Right ventricle myocardium superior (tissue), 1 donor: ENCODE measurements around the gene SHH. TPM values are rescaled to one million over a fixed set of nuclear protein-coding genes. Genes with fewer than 3 reads are reported as not detected.

Source experiments
- ATAC-seq: fragments of 200-7000 bp; cut with Tn5 transposase; one replicate; pipeline ENCODE4 v1.9.1; 2020; ENCODE audit warnings: mild to moderate bottlenecking; ENCODE audit not compliant: poor library complexity
- DNase-seq: peaks from one replicate; pipeline ENCODE4 v3.0.0-alpha.2; 2020
- intact Hi-C: fragments of 100-400 bp; cut with DNase I; formaldehyde crosslinking; loops from one replicate; pipeline ENCODE4 v1.11.2; 2022
- total RNA-seq: library from RNA; stranded (reverse); fragmentation: NEBNext Ultra II Directional; extraction: Animal tissue kit (Norgen Biotek cat#: 25700); gene quantifications from one replicate; pipeline ENCODE4 v1.2.1, GENCODE V29; 2021
- donor health status: DM: no; HTN: yes; CAD: no; lungs with severe emphysema.

Gene SHH
- total RNA-seq, 1 donor from 2014 or later, result not detected

DNA sequence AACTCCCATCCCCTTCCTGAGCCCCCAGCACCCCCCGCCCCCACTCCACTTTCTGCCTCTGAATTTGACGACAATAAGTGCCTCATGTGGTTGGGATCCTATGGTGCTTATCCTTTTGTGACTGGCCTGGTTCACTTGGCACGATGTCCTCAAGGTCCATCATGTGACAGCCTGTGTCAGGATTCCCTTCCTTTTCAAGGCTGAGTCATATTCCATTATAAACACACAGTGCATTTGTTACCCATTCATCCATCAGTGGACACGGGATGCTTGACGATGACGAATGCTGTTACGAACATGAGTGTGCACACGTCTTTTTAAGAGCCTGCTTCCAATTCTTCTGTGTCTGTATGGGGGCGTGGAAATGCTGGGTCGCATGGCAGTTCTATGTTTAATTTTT lies 26.7 kb downstream of the SHH start:
- ATAC-seq, result no peak
- intact Hi-C loops, result no loop called here

DNA sequence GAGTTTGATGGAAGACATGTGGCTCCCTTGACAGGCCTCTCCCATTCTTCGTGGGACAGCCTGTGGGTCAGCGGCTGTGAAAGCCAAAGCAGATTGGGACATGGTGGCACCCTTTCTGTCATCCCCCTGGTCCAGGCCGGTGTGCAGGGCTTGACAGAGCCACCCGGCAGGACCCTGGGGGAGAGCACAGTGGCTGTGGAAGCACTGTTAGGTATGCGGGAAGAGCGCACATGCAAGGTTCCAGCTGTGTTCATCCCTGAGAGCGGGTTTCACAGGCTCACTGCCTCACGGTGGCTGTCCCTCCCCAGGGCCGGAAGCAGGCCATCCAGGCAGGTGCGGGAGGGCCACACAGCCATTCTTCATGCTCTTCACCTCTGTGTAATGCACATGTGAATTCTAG lies 29.8 kb downstream of the SHH start:
- intact Hi-C loops, result no loop called here
- DNase-seq (no peak), ATAC-seq (no peak)

More for the DNA sequence above, 26.7 kb downstream of the SHH start:
- DNase-seq, result no peak

DNA sequence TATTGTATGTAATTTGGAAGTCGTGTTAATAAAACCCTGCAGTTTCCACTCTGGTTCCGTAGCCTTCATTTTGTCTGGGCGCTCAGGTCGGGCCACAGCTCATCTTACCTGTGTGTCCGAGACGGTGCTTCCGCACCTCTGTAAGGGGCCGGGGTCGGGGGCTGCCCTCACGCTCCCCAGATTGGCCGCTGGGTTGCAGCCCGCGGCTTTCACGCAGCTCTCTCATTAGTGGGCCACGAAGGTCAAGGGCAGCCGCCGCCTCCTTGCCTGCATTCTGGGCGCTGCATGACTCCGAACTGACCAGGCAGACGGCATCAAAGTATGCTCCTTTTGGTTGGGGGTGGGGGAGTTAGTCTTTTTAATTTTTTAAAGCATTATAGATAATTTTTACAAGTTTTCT lies 30.8 kb downstream of the SHH start:
- no peak for DNase-seq
- ATAC-seq, result no peak
- intact Hi-C loops, result no loop called here

DNA sequence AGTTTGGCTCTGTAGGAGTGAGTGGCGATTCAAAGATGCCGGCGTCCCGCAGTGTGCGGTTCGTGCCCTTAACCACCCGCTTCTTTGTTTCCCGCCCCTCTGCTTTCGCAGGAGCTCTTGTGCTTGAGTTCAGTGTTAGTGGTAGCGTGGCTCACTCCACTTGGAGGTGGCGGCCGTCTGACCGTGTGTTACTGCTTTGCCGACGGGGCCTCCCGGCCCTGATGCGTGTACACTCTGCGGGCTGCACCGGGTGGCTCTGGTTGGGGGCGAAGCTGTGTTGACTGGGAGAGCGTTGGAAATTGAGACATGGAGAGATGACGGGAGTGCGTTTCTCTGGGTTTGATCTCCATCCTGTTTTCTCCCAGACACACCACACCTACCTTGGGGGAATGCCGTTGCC lies 31.4 kb downstream of the SHH start:
- ATAC-seq, result no peak
- intact Hi-C loops, result no loop called here
- DNase-seq, result no peak

DNA sequence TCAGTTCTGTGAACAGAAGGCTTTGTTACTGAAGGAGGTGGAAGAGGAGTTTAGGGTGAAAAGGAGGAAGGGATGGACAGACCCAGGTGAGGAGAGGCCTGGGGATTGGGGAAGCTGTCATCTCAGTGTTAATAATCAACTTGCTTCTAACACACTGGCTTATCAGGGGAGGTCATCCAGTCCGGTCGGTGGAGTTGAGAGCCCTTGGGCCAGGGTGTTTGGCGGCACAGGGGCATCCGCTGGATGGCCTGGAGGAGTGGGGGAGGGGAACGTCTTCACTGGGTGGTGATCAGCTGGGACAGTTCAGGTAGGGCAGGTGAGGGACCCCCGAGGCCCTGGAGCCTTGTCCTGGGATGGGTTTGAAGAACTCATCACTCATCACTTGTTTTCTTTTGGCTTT lies 33.9 kb downstream of the SHH start:
- DNase-seq (no peak), ATAC-seq (no peak)
- intact Hi-C loops, result no loop called here

DNA sequence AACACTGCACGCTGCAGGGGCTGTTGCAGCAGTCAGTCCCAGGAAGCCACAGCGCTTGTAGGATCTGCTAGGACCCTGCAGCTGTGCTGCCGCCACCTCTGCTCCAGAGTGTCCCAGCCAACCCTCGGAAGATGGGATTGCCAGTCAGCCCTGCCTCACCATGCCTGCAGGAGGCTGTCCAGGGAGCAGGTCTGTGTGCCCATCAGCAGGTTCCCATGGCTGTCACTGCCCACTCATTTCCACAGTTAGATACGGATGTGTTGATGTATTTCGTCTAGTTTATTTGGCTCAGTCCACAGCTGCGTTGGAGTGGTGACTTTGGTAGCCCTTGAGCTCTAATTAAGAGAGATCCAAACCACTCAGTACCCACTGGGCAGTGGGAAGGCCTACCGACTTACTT lies 35.7 kb downstream of the SHH start:
- ATAC-seq, result peak; percentile 43
- intact Hi-C loops, result no loop called here
- DNase-seq, result no peak

DNA sequence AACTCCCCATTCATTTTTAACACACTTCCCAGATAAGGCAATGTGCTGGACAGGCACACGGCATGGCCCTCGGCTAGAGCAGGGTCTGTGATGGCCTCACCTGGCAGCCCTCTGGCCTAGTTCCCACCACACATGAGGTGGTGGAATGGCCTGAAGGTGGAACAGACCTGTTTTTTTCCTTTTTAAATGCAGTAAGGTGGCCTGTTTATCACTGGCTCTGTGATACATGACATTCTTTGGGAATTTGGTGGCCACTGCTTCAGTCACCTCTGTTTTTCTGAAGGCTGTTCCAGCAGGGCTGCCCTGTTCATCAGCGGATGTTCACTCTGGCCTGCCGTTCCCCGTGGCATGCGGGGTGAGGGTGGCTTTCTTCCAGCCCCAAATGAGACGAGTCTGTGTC lies 36.6 kb downstream of the SHH start:
- ATAC-seq (no peak), DNase-seq (no peak)

DNA sequence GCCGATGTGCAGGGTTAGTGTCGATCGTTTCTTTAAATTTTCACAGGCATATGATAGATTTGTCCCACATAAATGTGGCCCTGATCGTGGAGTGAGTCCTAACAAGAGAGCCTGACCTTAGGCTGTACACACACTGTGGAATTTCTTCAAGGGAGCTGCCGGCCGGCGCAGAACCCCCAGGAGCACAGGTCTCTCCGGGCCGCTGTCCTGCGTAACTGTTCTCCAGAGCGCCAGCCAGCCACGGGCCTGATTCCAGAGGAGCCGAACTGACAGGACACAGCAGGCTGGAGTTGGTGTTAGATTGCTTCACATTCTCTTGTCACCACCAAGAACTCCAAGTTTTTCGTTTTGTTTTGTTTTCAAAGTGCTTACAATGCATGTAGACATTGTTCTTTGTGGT lies 37.3 kb downstream of the SHH start:
- DNase-seq, result no peak
- peak; percentile 71 for ATAC-seq
- intact Hi-C loops, result no loop called here

More for the DNA sequence above, 36.6 kb downstream of the SHH start:
- intact Hi-C loops, result no loop called here

DNA sequence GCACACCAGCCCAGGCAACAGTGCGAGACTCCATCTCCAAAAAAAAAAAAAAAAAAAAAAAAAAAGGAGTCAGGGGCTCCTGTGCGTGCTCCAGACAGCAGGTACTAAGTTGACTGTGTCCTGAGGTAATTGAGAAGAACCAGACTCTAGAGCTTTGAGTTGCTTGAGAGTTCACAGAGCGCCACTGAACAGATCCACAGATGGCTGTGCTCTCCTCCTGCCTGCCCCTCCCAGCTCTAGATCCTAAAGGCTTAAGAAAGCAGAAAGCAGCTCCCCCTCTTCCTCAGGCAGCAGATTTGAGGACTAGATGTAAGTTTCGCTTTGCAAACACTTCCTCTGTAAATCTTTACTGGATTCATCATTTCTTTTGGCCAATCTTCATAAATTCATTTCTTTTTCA lies 38.7 kb downstream of the SHH start:
- intact Hi-C loops, result no loop called here
- ATAC-seq (no peak), DNase-seq (no peak)

DNA sequence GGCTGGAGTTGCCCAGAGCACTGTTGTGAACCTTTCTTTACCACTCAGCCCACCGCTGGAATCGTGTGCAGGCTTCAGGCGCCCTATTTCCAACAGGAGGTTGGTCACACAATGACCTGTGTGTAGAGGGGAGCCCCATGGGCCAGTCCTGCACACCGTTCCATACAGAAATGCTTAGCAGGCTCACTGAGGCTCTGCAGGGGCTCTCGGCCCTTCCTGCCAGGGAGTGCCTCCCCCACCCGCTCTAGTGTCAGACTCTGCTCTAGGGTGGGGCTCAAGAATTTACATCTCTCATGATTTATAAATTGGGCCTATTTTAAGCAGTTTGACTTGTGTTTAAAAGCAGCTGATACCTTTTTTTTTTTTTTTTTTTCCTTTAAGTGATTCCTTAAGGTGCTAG lies 42.0 kb downstream of the SHH start:
- no peak for DNase-seq
- no peak for ATAC-seq
- intact Hi-C loops, result no loop called here

DNA sequence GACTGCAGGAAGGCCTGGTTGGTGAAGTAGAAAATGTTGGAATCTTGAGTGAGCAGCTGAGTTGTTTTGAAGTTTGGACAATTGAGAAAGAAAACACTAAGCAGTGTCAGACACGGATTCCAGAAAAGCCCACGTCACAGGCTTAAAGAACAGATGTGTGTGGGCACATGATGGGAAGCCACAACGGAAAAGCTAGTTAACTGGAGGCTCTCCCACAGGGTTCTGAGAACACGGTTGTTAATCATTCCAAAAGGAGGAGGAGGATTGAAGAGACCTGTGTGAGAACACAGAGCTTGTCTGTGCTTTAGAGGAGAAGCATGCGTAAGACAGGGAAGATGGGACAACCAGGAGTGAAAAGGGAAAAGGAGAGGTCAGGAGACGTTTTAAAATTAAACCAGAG lies 42.6 kb downstream of the SHH start:
- intact Hi-C loops, result no loop called here
- DNase-seq (no peak), ATAC-seq (no peak)

DNA sequence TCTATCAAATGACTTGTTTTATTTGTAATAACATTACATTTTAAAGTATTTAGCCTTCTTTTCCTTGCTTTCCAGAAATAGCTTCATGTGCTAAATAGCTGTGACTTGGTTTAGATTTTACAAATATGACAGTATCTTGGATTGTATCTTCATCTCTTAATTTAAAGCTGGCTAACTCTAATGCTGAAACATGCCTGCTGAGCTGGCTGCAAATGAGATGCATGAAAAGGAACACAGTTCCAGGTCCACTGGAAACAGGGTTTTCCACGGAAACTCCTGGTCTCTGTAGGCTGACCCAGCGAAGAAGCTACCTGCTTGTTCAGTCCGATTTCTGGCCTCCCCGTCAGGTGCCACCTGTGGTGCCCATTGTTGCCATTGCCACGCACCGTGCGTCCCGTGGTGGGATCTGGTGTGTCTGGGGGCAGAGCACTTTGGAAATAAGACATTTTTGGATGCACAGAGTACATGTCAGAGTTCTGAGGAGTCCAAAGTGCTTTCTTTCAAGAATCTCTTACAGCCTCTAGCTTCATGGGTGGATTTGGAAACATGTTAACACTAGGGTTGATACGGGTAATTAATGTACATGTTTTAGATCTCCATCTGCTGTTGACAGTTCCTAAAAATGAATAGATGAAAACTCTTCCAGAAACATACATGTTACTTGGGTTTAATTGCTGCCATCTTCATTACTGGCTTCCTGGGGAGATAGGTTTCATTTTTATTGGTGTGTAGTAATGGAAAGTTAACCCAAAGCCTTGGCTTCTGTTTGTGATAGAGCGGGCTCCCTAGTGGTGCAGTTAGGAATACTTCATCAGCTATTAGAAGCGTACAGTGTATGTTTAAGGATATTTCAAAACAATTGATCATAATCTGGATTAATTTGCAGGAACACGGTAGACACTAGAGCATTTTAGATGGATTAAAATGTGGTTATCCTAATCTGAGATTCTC lies 45.0 kb downstream of the SHH start:
- intact Hi-C loops, result no loop called here
- no peak for ATAC-seq
- DNase-seq, result no peak

DNA sequence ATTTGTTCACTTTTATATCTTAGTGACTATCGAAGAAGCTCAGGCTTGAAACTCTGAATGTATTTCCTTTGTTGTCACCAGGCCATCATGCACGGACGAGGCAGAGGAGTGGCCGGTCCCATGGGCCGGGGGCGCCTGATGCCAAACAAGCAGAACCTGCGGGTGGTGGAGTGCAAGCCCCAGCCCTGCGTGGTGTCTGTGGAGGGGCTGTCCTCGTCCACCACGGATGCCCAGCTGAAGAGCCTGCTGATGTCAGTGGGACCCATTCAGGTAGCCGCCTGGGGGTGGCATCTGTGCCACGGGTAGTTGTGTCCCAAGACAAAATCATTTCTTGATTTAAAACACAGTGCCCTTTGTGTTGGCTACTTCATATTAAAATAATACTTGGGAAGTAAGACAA lies 45.9 kb downstream of the SHH start:
- intact Hi-C loops, result no loop called here
- no peak for DNase-seq
- no peak for ATAC-seq

DNA sequence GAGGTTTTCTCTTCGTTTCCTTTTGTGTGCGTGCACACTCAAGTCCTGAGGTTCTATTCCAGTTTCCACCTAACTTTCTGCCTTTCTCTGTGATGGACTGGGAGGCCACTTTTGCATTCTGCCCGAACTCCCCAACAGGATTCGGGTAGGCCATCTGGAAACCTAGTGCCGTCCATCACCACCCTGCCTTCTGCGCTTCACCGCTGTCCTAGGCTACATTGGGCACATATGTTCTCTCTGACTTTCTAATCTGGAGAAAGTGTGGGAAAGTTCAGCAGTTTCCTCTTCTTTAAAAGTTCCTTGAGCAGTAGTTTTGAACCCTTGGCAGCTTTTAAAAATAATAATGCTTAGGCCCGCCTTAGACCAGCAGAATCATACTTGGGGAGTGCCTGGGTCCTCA lies 46.8 kb downstream of the SHH start:
- intact Hi-C loops, result no loop called here
- ATAC-seq (no peak), DNase-seq (no peak)

DNA sequence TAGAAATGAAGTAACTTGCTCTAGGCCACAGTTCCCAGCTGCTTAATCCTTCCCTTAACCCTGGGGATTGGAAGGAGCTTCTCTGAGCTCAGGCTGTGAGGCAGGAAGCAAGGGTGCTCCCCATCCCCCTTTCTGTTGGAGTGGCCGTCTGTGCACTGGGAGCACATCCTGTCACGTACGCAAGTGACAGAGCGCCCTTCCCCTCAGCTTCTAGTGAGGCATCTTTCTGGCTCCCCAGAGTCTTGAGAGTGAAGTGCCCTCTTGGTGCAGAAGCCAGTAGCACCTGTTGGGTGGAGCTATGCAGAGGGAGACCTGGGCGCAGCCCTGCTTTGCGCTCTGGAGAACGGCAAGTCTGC lies 47.8 kb downstream of the SHH start:
- intact Hi-C loops, result no loop called here
- ATAC-seq (peak; percentile 13), DNase-seq (no peak)

DNA sequence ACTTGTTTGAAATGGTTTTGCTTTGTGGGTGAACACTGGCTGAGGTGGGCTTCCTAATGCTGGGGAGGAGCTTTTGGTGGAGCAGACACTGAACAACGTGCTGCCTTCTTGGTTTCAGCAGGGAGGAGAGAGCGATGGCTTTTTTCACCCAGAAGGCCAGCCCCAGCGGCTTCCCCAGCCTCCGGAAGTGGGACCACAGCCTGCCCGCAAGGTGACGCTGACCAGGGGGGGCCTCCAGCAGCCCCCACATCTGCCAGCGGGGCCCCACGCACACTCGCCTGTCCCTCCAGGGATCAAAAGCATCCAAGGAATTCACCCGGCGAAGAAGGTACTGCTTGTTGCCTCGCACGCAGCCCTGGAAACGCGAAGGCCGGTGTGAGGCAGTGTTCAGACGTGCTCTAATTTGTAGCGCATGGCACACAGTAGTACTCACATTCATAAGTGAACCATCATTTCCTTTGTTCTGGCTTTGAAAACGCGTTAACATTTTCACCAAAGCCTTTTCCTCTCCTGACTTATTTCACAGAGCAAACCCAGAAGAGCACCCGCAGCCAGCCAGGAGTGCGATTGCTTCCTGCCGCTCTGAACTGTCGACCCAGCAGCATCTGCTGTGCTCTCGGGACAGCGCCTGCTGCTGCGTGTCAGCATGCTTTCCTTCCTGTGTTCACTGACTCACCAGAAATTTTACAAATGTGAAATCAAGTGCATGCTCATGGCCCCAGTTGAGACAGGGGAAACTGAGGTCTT lies 48.4 kb downstream of the SHH start:
- intact Hi-C loops, result no loop called here
- DNase-seq (peak; percentile 61), ATAC-seq (peak; percentile 27)

DNA sequence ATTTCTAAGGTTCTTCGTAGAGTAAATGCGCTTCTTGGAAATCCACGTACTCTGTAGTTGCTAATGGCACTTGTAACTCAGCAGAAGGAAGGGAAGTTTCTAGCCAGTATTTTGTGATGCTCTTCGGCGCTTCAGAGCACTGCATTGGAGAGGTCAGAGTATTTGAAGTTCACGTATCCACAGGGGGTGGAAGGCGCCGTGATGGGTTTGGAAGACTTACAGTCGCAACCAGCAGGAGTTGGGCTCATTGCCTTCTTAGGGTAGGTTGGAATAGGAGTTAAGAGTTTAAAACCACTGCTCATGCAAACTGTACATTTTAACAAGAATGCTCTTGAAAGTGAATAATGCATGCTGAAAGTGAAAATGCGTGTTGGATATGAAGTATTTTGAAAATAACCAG lies 49.1 kb downstream of the SHH start:
- intact Hi-C loops, result no loop called here
- no peak for ATAC-seq
- DNase-seq, result no peak

DNA sequence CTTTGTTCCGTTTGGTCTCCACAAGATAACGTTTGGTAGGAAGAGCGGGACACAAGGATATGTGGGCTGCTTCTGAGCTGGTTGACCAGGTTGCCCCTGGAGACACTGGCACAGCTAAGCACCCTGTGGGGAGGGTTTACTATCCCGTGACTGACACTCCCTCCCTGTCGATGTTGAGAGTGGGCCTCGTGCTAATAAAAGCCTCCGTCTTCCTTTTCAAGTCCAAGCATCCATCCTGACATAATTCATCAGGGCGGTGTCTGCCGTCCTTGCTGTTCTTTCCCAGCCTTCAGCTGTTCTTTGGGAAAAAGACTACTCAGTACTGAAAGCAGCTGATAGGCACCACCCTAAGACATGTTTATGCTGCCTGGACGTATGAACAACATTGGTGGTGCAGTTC lies 49.6 kb downstream of the SHH start:
- ATAC-seq (peak; percentile 66), DNase-seq (no peak)
- intact Hi-C loops, result no loop called here

DNA sequence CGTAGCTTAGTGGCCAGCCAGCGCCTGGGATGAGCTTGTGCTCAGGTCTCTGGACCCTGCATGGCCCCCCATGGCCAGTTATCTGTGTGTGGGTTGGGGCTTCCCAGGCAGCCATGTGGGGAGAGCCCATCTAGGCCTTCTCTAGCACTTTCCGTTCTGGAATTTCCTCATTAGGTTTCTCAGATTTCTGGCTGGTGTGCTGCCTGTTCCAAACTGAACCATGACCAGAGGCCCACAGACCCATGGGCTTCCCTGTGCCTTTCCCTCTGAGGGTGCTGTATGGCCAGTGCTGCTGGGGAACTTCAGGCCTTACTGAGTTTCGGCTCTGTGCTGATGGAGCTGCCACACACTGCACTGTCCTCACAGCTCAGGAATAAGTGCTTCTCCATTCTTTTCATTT lies 50.2 kb downstream of the SHH start:
- DNase-seq (no peak), ATAC-seq (no peak)
- intact Hi-C loops, result no loop called here

DNA sequence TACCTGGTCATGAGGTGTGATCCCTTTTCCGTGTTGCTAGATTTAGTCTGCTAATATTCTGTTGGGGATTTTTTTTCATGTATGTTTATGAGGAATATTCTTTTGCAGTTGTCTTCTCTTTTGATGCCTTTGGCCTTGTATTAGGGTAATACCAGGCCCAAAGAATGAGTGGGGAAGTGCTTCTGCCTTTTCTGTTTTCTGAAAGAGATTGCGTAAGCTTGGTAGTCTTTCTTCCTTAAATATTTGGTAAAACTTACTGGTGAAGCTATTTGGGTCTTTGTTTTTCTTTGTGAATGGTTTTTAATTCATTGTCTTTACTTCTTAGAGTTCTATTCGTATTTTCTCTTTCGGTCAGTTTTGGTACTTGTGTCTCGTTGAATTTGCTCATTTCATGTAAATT lies 51.1 kb downstream of the SHH start:
- DNase-seq (no peak), ATAC-seq (no peak)
- intact Hi-C loops, result no loop called here
